ENCODE data around the gene GARNL3. TPM values are rescaled to one million over a fixed set of nuclear protein-coding genes. Genes with fewer than 3 reads are reported as not detected.

GARNL3 gene
- total and polyA plus RNA-seq, 2 of the 13 experiments (the other 11 are each of a cell fraction or from before 2014, with no cell fraction given) = 3.9 to 11.0 TPM

DNA sequence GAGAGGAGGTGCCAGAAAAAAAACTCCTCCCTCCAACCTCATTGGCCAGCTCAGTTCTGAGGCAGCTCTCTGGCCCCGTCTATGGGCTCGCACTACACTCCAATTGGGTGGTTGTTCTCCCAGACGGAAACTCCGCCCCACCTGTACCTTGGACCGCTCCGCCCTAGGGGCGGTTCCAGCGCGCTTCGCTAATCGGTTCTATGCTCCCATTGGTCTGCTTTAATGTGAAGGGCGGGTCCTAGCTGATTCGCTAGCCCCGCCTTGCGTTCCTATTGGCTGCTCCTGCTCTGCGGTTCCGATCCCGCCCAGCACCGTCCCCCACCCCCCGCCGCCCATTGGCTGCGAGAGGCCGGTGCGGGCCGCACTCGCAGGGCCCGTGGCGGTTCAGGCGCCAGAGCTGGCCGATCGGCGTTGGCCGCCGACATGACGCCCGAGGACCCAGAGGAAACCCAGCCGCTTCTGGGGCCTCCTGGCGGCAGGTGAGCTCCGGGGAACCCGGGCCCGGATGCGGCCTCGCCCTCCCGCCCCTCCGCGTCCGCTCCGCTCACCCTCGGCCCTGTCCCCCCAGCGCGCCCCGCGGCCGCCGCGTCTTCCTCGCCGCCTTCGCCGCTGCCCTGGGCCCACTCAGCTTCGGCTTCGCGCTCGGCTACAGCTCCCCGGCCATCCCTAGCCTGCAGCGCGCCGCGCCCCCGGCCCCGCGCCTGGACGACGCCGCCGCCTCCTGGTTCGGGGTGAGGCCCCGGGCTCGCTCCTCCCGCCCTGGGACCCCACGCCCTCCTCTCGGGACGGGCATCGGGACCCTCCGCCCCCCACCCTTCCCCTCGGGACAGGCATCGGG lies 132.5 kb downstream of the GARNL3 start, which contains the start of gene SLC2A8 (continued):
- TF ChIP-seq GFI1 (CRISPR knock-in tag; IDR thresholded peaks at IDR 0.05; ENCODE audit: borderline replicate concordance) (no peak), PAF1 (CRISPR knock-in tag; IDR thresholded peaks at IDR 0.05) (no peak), ZNF292 (CRISPR knock-in tag; IDR thresholded peaks at IDR 0.05; ENCODE audit: borderline replicate concordance, low read depth) (no peak), MIER2 (CRISPR knock-in tag; IDR thresholded peaks at IDR 0.05) (no peak), TRIM24 (CRISPR knock-in tag; IDR thresholded peaks at IDR 0.05) (no peak), NFRKB (IDR thresholded peaks at IDR 0.05) (no peak), ZNF251 (CRISPR knock-in tag; IDR thresholded peaks at IDR 0.05) (no peak), SUZ12 (IDR thresholded peaks at IDR 0.05; ENCODE audit: low read depth, low read length) (no peak), ARNTL (CRISPR knock-in tag; IDR thresholded peaks at IDR 0.05) (no peak; the same call in 1 of the 2 replicates), HDAC6 (IDR thresholded peaks at IDR 0.05; ENCODE audit: low read depth, low read length) (no peak), SPEN (CRISPR knock-in tag; IDR thresholded peaks at IDR 0.05; ENCODE audit: low read depth) (0 out of 2 replicates have a peak, but pooled peaks have one; percentile 63), ZNF530 (CRISPR knock-in tag; IDR thresholded peaks at IDR 0.05; ENCODE audit: low read depth) (no peak)
- TF ChIP-seq, protein P1, sequence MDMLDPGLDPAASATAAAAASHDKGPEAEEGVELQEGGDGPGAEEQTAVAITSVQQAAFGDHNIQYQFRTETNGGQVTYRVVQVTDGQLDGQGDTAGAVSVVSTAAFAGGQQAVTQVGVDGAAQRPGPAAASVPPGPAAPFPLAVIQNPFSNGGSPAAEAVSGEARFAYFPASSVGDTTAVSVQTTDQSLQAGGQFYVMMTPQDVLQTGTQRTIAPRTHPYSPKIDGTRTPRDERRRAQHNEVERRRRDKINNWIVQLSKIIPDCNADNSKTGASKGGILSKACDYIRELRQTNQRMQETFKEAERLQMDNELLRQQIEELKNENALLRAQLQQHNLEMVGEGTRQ (IDR thresholded peaks at IDR 0.05; ENCODE audit: low read depth, low read length) = no peak
- TF ChIP-seq, protein P1 (CRISPR knock-in tag; IDR thresholded peaks at IDR 0.05; ENCODE audit: borderline replicate concordance) = peak; percentile 36; the same call in 1 of the 2 replicates
- TF ChIP-seq, protein P2, sequence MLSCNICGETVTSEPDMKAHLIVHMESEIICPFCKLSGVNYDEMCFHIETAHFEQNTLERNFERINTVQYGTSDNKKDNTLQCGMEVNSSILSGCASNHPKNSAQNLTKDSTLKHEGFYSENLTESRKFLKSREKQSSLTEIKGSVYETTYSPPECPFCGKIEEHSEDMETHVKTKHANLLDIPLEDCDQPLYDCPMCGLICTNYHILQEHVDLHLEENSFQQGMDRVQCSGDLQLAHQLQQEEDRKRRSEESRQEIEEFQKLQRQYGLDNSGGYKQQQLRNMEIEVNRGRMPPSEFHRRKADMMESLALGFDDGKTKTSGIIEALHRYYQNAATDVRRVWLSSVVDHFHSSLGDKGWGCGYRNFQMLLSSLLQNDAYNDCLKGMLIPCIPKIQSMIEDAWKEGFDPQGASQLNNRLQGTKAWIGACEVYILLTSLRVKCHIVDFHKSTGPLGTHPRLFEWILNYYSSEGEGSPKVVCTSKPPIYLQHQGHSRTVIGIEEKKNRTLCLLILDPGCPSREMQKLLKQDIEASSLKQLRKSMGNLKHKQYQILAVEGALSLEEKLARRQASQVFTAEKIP (CRISPR knock-in tag; IDR thresholded peaks at IDR 0.05; ENCODE audit: borderline replicate concordance) = no peak
- TF ChIP-seq, protein P3, sequence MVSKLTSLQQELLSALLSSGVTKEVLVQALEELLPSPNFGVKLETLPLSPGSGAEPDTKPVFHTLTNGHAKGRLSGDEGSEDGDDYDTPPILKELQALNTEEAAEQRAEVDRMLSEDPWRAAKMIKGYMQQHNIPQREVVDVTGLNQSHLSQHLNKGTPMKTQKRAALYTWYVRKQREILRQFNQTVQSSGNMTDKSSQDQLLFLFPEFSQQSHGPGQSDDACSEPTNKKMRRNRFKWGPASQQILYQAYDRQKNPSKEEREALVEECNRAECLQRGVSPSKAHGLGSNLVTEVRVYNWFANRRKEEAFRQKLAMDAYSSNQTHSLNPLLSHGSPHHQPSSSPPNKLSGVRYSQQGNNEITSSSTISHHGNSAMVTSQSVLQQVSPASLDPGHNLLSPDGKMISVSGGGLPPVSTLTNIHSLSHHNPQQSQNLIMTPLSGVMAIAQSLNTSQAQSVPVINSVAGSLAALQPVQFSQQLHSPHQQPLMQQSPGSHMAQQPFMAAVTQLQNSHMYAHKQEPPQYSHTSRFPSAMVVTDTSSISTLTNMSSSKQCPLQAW (CRISPR knock-in tag; IDR thresholded peaks at IDR 0.05) = 0 out of 2 replicates have a peak, but pooled peaks have one; percentile 53
- TF ChIP-seq, protein P4, sequence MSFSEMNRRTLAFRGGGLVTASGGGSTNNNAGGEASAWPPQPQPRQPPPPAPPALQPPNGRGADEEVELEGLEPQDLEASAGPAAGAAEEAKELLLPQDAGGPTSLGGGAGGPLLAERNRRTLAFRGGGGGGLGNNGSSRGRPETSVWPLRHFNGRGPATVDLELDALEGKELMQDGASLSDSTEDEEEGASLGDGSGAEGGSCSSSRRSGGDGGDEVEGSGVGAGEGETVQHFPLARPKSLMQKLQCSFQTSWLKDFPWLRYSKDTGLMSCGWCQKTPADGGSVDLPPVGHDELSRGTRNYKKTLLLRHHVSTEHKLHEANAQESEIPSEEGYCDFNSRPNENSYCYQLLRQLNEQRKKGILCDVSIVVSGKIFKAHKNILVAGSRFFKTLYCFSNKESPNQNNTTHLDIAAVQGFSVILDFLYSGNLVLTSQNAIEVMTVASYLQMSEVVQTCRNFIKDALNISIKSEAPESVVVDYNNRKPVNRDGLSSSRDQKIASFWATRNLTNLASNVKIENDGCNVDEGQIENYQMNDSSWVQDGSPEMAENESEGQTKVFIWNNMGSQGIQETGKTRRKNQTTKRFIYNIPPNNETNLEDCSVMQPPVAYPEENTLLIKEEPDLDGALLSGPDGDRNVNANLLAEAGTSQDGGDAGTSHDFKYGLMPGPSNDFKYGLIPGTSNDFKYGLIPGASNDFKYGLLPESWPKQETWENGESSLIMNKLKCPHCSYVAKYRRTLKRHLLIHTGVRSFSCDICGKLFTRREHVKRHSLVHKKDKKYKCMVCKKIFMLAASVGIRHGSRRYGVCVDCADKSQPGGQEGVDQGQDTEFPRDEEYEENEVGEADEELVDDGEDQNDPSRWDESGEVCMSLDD (CRISPR knock-in tag; IDR thresholded peaks at IDR 0.05; ENCODE audit: borderline replicate concordance) = no peak
